PC-9 (cell line): ENCODE measurements around the gene POLR1G.

Experiments
- CTCF ChIP-seq: fragments of 200-600 bp; sonication (generic); conservative IDR thresholded peaks from 2 replicates; pipeline ENCODE4 v1.6.1; 2017; ENCODE audit warnings: mixed run types, antibody characterized with exemption, mild to moderate bottlenecking, moderate library complexity
- EZH2 ChIP-seq: fragments of 200-600 bp; sonication (generic); IDR thresholded peaks from 2 replicates; pipeline ENCODE4 v1.8.0; 2017; ENCODE audit warnings: antibody characterized with exemption, low read depth

GRCh38 chr19:45440873-45441654, 34.6 kb downstream of the POLR1G start:
- TF ChIP-seq CTCF = no peak
- no peak for TF ChIP-seq EZH2
